Measurements from ENCODE around the gene ANKRD34A.
"Not testable (repeated sequence)": the region's sequence is repeated elsewhere in the genome, so short reads cannot be mapped to it uniquely, and the experiment has no call there.

DNA sequence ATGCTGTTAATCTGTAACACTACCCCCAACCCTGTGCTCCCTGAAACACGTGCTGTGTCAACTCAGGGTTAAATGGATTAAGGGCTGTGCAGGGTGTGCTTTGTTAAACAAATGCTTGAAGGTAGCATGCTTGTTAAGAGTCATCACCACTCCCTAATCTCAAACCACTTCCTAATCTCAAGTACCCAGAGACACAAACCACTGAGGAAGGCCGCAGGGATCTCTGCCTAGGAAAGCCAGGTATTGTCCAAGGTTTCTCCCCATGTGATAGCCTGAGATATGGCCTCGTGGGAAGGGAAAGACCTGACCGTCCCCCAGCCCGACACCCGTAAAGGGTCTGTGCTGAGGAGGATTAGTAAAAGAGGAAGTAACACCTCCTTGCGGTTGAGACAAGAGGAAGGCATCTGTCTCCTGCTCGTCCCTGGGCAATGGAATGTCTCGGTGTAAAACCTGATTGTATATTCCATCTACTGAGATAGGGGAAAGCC is 31.8 kb downstream of the ANKRD34A start:
- TF ChIP-seq POLR2A, POLR2AphosphoS5 (IDR thresholded peaks at IDR 0.05): not testable (repeated sequence)
- TF ChIP-seq, protein P1, sequence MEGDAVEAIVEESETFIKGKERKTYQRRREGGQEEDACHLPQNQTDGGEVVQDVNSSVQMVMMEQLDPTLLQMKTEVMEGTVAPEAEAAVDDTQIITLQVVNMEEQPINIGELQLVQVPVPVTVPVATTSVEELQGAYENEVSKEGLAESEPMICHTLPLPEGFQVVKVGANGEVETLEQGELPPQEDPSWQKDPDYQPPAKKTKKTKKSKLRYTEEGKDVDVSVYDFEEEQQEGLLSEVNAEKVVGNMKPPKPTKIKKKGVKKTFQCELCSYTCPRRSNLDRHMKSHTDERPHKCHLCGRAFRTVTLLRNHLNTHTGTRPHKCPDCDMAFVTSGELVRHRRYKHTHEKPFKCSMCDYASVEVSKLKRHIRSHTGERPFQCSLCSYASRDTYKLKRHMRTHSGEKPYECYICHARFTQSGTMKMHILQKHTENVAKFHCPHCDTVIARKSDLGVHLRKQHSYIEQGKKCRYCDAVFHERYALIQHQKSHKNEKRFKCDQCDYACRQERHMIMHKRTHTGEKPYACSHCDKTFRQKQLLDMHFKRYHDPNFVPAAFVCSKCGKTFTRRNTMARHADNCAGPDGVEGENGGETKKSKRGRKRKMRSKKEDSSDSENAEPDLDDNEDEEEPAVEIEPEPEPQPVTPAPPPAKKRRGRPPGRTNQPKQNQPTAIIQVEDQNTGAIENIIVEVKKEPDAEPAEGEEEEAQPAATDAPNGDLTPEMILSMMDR (IDR thresholded peaks at IDR 0.05): not testable (repeated sequence)
